ENCODE data around the gene CFDP1. TPM values are rescaled to one million over a fixed set of nuclear protein-coding genes. Genes with fewer than 3 reads are reported as not detected.
A peak's percentile ranks its signal among the peaks of the same experiment; 100 is the strongest.

The CFDP1 gene
- total and polyA plus RNA-seq, 2 of the 13 experiments (the other 11 are each of a cell fraction or from before 2014, with no cell fraction given) = 78.6 to 153 TPM

GRCh38 chr16:75265911-75266701 lies 167.2 kb downstream of the CFDP1 start:
- no peaks in the 10 kb centered on the region for H3K9me3 ChIP-seq (ENCODE audit: low read length)
- H3K4me3 ChIP-seq (replicated peaks in 1 of 3; ENCODE audit: insufficient read depth in 1 of 3, low read depth in 2 of 3, low read length in 3 of 3) = peak overlapping the region; percentile 92 to 99 (median 96)
- H3K27me3 ChIP-seq (ENCODE audit: control insufficient read depth in 1 of 2, insufficient read depth in 2 of 2, low read length in 2 of 2) = no peaks in the 10 kb centered on the region
- ATAC-seq = peak; percentile 30
- CTCF ChIA-PET (ENCODE audit: low intra/inter-chr PET ratio, low total read pairs) = no interaction called here
- intact Hi-C loops (cut with micrococcal nuclease; ENCODE audit: unreplicated experiment) (loop anchor here (1.0 to 2.0 kb wide), 2 partner anchors 21 to 33 kb away; no protein-coding TSS in a partner anchor), in situ Hi-C loops (cut with HindIII; ENCODE audit: extremely low pct_ligation_motif_present, low pct_unique_long_range_greater_than_20kb) (loop anchor here (5.0 kb wide), 1 partner anchor 41 kb away; no protein-coding TSS in a partner anchor)
- DNase-seq (ENCODE audit: low spot score) = peak; percentile 84
- H3K79me2 ChIP-seq (ENCODE audit: insufficient read depth, low read length) = peaks cover 44% of the 10 kb centered on the region
- peak overlapping the region; percentile 96 for H3K9ac ChIP-seq (ENCODE audit: insufficient read depth, low read depth, low read length)
- 17% methylated on average over 23 of the region's 62 CpGs for WGBS (ENCODE audit: low lambda C conversion rate)
- peaks cover 0 to 3% of the 10 kb centered on the region in 2 experiments; a peak in 1 of 5 replicates for H3K36me3 ChIP-seq (replicated peaks in 1 of 2; ENCODE audit: control insufficient read depth in 1 of 2, insufficient read depth in 2 of 2, low read length in 2 of 2)
- H2AFZ ChIP-seq (ENCODE audit: low read length) = no peak overlapping the region
- POLR2A ChIA-PET = interaction anchor here (1.2 to 9.3 kb wide), 8 partner anchors 14 to 46 kb away, joined by 3 to 151 read pairs (median 5); partner anchors contain the start of gene BCAR1
- FAIRE-seq = no peak
- BruUV-seq (replicated peaks) = TSS peak; percentile 79
- H3K27ac ChIP-seq (ENCODE audit: extremely low read length, insufficient read depth, low read length) = peak overlapping the region; percentile 75
- H3K4me1 ChIP-seq (ENCODE audit: insufficient read depth, low read length) = peaks cover 69% of the 10 kb centered on the region
- H3K4me2 ChIP-seq (ENCODE audit: low read depth, low read length) = peak overlapping the region; percentile 98
- H4K20me1 ChIP-seq (ENCODE audit: insufficient read depth, low read length) = peaks cover 28% of the 10 kb centered on the region
- TF ChIP-seq, protein P1, sequence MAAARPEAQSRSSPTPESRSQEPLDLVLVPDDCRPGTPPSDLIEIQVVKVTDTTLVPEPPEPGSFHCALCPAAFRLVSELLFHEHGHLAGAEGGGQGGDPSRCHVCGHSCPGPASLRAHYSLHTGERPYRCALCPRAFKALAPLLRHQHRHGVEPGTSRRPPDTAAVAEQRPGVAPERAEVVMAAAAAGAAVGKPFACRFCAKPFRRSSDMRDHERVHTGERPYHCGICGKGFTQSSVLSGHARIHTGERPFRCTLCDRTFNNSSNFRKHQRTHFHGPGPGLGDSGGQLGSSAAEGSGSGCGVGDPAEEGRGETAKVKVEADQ (CRISPR knock-in tag; IDR thresholded peaks at IDR 0.05; ENCODE audit: borderline replicate concordance) = 0 out of 2 replicates have a peak, but pooled peaks have one; percentile 49
- TF ChIP-seq TEAD2 (CRISPR knock-in tag; IDR thresholded peaks at IDR 0.05) (no peak), MTA3 (CRISPR knock-in tag; IDR thresholded peaks at IDR 0.05) (no peak), ARNTL (CRISPR knock-in tag; IDR thresholded peaks at IDR 0.05) (peak; percentile 70), ZNF20 (CRISPR knock-in tag; IDR thresholded peaks at IDR 0.05) (no peak), SMARCE1 (IDR thresholded peaks at IDR 0.05; ENCODE audit: borderline replicate concordance) (no peak), ZNF792 (CRISPR knock-in tag; IDR thresholded peaks at IDR 0.05) (peak; percentile 54; the same call in 1 of the 2 replicates), ZNF556 (CRISPR knock-in tag; IDR thresholded peaks at IDR 0.05; ENCODE audit: borderline replicate concordance) (peak; percentile 86), GATAD1 (CRISPR knock-in tag; IDR thresholded peaks at IDR 0.05) (peak; percentile 71), SNAPC2 (CRISPR knock-in tag; IDR thresholded peaks at IDR 0.05) (peak; percentile 76; the same call in 1 of the 2 replicates), GLI4 (CRISPR knock-in tag; IDR thresholded peaks at IDR 0.05; ENCODE audit: borderline replicate concordance) (no peak), ZFP37 (CRISPR knock-in tag; IDR thresholded peaks at IDR 0.05; ENCODE audit: borderline replicate concordance) (no peak; the same call in 1 of the 2 replicates), ZNF30 (CRISPR knock-in tag; IDR thresholded peaks at IDR 0.05) (no peak), TBL1XR1 (IDR thresholded peaks at IDR 0.05; ENCODE audit: borderline replicate concordance, low read length, partially characterized antibody) (no peak), AKAP8 (CRISPR knock-in tag; IDR thresholded peaks at IDR 0.05) (peak; percentile 79; the same call in 1 of the 2 replicates), ZNF660 (CRISPR knock-in tag; IDR thresholded peaks at IDR 0.05; ENCODE audit: borderline replicate concordance, low read depth) (no peak; the same call in 1 of the 2 replicates), ZNF274 (CRISPR knock-in tag; IDR thresholded peaks at IDR 0.05) (peak; percentile 79)
- TF ChIP-seq, protein P2, sequence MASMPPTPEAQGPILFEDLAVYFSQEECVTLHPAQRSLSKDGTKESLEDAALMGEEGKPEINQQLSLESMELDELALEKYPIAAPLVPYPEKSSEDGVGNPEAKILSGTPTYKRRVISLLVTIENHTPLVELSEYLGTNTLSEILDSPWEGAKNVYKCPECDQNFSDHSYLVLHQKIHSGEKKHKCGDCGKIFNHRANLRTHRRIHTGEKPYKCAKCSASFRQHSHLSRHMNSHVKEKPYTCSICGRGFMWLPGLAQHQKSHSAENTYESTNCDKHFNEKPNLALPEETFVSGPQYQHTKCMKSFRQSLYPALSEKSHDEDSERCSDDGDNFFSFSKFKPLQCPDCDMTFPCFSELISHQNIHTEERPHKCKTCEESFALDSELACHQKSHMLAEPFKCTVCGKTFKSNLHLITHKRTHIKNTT (CRISPR knock-in tag; IDR thresholded peaks at IDR 0.05) = no peak
- TF ChIP-seq, protein P3, sequence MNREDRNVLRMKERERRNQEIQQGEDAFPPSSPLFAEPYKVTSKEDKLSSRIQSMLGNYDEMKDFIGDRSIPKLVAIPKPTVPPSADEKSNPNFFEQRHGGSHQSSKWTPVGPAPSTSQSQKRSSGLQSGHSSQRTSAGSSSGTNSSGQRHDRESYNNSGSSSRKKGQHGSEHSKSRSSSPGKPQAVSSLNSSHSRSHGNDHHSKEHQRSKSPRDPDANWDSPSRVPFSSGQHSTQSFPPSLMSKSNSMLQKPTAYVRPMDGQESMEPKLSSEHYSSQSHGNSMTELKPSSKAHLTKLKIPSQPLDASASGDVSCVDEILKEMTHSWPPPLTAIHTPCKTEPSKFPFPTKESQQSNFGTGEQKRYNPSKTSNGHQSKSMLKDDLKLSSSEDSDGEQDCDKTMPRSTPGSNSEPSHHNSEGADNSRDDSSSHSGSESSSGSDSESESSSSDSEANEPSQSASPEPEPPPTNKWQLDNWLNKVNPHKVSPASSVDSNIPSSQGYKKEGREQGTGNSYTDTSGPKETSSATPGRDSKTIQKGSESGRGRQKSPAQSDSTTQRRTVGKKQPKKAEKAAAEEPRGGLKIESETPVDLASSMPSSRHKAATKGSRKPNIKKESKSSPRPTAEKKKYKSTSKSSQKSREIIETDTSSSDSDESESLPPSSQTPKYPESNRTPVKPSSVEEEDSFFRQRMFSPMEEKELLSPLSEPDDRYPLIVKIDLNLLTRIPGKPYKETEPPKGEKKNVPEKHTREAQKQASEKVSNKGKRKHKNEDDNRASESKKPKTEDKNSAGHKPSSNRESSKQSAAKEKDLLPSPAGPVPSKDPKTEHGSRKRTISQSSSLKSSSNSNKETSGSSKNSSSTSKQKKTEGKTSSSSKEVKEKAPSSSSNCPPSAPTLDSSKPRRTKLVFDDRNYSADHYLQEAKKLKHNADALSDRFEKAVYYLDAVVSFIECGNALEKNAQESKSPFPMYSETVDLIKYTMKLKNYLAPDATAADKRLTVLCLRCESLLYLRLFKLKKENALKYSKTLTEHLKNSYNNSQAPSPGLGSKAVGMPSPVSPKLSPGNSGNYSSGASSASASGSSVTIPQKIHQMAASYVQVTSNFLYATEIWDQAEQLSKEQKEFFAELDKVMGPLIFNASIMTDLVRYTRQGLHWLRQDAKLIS (CRISPR knock-in tag; IDR thresholded peaks at IDR 0.05) = no peak

Data from HepG2 (cell line).